SK-N-SH (cell line): ENCODE measurements around the gene ATP2B3.

Experiments
- EP300 ChIP-seq, 2 experiments: IDR thresholded peaks; 2 replicates each; pipeline versions ENCODE4 v1.4.0 to v1.6.1; 2012; ENCODE audit warnings: borderline replicate concordance in 1 of 2, low read depth in 1 of 2, low read length in 1 of 2
- EZH2phosphoT487 ChIP-seq: fragments of 200-600 bp; sonication (generic); IDR thresholded peaks from 2 replicates; pipeline ENCODE4 v1.6.1; 2017; ENCODE audit warnings: low read depth, mixed run types, mild to moderate bottlenecking, antibody characterized with exemption, moderate library complexity, borderline replicate concordance
- MAX ChIP-seq: IDR thresholded peaks from 2 replicates; pipeline ENCODE4 v1.4.0; 2012; ENCODE audit warnings: low read depth
- MXI1 ChIP-seq: IDR thresholded peaks from 2 replicates; pipeline ENCODE4 v1.6.1; 2012; ENCODE audit warnings: mild to moderate bottlenecking, low read depth, low read length, improper control_type of control experiment
- RAD21 ChIP-seq: IDR thresholded peaks from 2 replicates; pipeline ENCODE4 v1.6.1; 2012; ENCODE audit warnings: mild to moderate bottlenecking, low read length
- USF1 ChIP-seq: IDR thresholded peaks from 2 replicates; pipeline ENCODE4 v1.4.0; 2012; ENCODE audit warnings: low read depth, borderline replicate concordance
- TF ChIP-seq, protein P1 (sequence below): IDR thresholded peaks from 2 replicates; pipeline ENCODE4 v1.6.1; 2012; ENCODE audit warnings: mild to moderate bottlenecking, low read depth, low read length, moderate library complexity
- TF ChIP-seq, protein P2 (sequence below): fragments of 150-350 bp; IDR thresholded peaks from 2 replicates; pipeline ENCODE4 v1.6.1; 2017; ENCODE audit warnings: antibody characterized with exemption, low read length, low read depth, borderline replicate concordance
- TF ChIP-seq, protein P3 (sequence below): fragments of 200-600 bp; sonication (generic); IDR thresholded peaks from 2 replicates; pipeline ENCODE4 v1.6.1; 2017; ENCODE audit warnings: antibody characterized with exemption, mild to moderate bottlenecking, moderate library complexity
- TF ChIP-seq, protein P4 (sequence below): IDR thresholded peaks from 2 replicates; pipeline ENCODE4 v1.4.0; 2012; ENCODE audit warnings: low read depth, borderline replicate concordance

GRCh38 chrX:153485396-153486080 lies 31.9 kb upstream of the ATP2B3 start:
- no peak for TF ChIP-seq MXI1
- TF ChIP-seq EZH2phosphoT487 = no peak
- TF ChIP-seq USF1 = no peak
- TF ChIP-seq, protein P1, sequence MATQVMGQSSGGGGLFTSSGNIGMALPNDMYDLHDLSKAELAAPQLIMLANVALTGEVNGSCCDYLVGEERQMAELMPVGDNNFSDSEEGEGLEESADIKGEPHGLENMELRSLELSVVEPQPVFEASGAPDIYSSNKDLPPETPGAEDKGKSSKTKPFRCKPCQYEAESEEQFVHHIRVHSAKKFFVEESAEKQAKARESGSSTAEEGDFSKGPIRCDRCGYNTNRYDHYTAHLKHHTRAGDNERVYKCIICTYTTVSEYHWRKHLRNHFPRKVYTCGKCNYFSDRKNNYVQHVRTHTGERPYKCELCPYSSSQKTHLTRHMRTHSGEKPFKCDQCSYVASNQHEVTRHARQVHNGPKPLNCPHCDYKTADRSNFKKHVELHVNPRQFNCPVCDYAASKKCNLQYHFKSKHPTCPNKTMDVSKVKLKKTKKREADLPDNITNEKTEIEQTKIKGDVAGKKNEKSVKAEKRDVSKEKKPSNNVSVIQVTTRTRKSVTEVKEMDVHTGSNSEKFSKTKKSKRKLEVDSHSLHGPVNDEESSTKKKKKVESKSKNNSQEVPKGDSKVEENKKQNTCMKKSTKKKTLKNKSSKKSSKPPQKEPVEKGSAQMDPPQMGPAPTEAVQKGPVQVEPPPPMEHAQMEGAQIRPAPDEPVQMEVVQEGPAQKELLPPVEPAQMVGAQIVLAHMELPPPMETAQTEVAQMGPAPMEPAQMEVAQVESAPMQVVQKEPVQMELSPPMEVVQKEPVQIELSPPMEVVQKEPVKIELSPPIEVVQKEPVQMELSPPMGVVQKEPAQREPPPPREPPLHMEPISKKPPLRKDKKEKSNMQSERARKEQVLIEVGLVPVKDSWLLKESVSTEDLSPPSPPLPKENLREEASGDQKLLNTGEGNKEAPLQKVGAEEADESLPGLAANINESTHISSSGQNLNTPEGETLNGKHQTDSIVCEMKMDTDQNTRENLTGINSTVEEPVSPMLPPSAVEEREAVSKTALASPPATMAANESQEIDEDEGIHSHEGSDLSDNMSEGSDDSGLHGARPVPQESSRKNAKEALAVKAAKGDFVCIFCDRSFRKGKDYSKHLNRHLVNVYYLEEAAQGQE = no peak
- TF ChIP-seq, protein P2, sequence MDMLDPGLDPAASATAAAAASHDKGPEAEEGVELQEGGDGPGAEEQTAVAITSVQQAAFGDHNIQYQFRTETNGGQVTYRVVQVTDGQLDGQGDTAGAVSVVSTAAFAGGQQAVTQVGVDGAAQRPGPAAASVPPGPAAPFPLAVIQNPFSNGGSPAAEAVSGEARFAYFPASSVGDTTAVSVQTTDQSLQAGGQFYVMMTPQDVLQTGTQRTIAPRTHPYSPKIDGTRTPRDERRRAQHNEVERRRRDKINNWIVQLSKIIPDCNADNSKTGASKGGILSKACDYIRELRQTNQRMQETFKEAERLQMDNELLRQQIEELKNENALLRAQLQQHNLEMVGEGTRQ = no peak
- TF ChIP-seq, protein P3, sequence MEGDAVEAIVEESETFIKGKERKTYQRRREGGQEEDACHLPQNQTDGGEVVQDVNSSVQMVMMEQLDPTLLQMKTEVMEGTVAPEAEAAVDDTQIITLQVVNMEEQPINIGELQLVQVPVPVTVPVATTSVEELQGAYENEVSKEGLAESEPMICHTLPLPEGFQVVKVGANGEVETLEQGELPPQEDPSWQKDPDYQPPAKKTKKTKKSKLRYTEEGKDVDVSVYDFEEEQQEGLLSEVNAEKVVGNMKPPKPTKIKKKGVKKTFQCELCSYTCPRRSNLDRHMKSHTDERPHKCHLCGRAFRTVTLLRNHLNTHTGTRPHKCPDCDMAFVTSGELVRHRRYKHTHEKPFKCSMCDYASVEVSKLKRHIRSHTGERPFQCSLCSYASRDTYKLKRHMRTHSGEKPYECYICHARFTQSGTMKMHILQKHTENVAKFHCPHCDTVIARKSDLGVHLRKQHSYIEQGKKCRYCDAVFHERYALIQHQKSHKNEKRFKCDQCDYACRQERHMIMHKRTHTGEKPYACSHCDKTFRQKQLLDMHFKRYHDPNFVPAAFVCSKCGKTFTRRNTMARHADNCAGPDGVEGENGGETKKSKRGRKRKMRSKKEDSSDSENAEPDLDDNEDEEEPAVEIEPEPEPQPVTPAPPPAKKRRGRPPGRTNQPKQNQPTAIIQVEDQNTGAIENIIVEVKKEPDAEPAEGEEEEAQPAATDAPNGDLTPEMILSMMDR = no peak
- no peak for TF ChIP-seq EP300 (IDR thresholded peaks at IDR 0.05; ENCODE audit: borderline replicate concordance in 1 of 2, low read depth in 1 of 2, low read length in 1 of 2)
- TF ChIP-seq MAX = no peak
- TF ChIP-seq, protein P4, sequence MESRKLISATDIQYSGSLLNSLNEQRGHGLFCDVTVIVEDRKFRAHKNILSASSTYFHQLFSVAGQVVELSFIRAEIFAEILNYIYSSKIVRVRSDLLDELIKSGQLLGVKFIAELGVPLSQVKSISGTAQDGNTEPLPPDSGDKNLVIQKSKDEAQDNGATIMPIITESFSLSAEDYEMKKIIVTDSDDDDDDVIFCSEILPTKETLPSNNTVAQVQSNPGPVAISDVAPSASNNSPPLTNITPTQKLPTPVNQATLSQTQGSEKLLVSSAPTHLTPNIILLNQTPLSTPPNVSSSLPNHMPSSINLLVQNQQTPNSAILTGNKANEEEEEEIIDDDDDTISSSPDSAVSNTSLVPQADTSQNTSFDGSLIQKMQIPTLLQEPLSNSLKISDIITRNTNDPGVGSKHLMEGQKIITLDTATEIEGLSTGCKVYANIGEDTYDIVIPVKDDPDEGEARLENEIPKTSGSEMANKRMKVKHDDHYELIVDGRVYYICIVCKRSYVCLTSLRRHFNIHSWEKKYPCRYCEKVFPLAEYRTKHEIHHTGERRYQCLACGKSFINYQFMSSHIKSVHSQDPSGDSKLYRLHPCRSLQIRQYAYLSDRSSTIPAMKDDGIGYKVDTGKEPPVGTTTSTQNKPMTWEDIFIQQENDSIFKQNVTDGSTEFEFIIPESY = no peak
- no peak for TF ChIP-seq RAD21
